ENCODE results near the gene MRPL51. TPM values are rescaled to one million over a fixed set of nuclear protein-coding genes. Genes with fewer than 3 reads are reported as not detected.

Gene MRPL51
- polyA plus RNA-seq, 1 donor from 2014 or later = 117 TPM

DNA sequence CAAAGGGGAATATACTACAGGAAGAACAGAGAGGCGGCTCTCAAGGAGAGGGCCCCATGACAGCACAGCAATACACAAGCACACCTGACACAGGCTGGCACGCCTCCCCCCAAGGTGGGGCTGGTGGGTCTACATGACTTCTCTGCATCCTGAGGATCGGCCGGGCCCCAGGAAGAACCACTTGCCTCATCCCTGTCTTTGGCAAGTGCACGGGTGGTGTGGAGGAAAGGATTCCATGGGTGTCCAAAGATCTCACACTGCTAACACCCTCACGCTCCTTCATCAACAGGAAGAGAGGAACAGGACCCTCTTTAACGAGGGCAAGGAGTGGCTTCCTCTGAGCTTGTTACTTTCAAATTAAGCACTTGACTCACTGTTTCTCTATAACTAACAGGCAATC is 29.8 kb downstream of the MRPL51 start:
- H3K9me2 ChIP-seq (ENCODE audit: insufficient read depth, low read length) = no peaks in the 10 kb centered on the region
- H3K79me2 ChIP-seq (replicated peaks; ENCODE audit: insufficient read depth, low read length) = no peaks in the 10 kb centered on the region
- H3F3A ChIP-seq (ENCODE audit: insufficient read depth, low read length, poor library complexity, severe bottlenecking) = no peaks in the 10 kb centered on the region
- no peaks in the 10 kb centered on the region for H4K20me1 ChIP-seq (ENCODE audit: insufficient read depth)
- no peaks in the 10 kb centered on the region for H3K27me3 ChIP-seq (ENCODE audit: insufficient read depth, low read depth, low read length)
- no peak overlapping the region for H2AFZ ChIP-seq (ENCODE audit: low read depth, low read length)
- H3K36me3 ChIP-seq (ENCODE audit: insufficient read depth, low read length) = no peaks in the 10 kb centered on the region
- no peak overlapping the region for H3K9ac ChIP-seq (ENCODE audit: low read length)
- no peak overlapping the region for H3K4me2 ChIP-seq (ENCODE audit: low read length)
- TF ChIP-seq TAF1 (IDR thresholded peaks at IDR 0.05; ENCODE audit: low read depth) (no peak), SMC3 (conservative IDR thresholded peaks at IDR 0.05; ENCODE audit: poor library complexity) (no peak), POLR2AphosphoS5 (IDR thresholded peaks at IDR 0.05) (no peak), RAD21 (conservative IDR thresholded peaks at IDR 0.05) (no peak), EP300 (conservative IDR thresholded peaks at IDR 0.05; ENCODE audit: poor library complexity, severe bottlenecking) (no peak), MXI1 (conservative IDR thresholded peaks at IDR 0.05; ENCODE audit: poor library complexity, severe bottlenecking) (no peak), EZH2 (IDR thresholded peaks at IDR 0.05; ENCODE audit: borderline replicate concordance, insufficient read depth, low read length, poor library complexity, severe bottlenecking) (no peak)
- TF ChIP-seq, protein P1, sequence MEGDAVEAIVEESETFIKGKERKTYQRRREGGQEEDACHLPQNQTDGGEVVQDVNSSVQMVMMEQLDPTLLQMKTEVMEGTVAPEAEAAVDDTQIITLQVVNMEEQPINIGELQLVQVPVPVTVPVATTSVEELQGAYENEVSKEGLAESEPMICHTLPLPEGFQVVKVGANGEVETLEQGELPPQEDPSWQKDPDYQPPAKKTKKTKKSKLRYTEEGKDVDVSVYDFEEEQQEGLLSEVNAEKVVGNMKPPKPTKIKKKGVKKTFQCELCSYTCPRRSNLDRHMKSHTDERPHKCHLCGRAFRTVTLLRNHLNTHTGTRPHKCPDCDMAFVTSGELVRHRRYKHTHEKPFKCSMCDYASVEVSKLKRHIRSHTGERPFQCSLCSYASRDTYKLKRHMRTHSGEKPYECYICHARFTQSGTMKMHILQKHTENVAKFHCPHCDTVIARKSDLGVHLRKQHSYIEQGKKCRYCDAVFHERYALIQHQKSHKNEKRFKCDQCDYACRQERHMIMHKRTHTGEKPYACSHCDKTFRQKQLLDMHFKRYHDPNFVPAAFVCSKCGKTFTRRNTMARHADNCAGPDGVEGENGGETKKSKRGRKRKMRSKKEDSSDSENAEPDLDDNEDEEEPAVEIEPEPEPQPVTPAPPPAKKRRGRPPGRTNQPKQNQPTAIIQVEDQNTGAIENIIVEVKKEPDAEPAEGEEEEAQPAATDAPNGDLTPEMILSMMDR (IDR thresholded peaks at IDR 0.05; ENCODE audit: poor library complexity, severe bottlenecking) = no peak
- TF ChIP-seq, protein P2, sequence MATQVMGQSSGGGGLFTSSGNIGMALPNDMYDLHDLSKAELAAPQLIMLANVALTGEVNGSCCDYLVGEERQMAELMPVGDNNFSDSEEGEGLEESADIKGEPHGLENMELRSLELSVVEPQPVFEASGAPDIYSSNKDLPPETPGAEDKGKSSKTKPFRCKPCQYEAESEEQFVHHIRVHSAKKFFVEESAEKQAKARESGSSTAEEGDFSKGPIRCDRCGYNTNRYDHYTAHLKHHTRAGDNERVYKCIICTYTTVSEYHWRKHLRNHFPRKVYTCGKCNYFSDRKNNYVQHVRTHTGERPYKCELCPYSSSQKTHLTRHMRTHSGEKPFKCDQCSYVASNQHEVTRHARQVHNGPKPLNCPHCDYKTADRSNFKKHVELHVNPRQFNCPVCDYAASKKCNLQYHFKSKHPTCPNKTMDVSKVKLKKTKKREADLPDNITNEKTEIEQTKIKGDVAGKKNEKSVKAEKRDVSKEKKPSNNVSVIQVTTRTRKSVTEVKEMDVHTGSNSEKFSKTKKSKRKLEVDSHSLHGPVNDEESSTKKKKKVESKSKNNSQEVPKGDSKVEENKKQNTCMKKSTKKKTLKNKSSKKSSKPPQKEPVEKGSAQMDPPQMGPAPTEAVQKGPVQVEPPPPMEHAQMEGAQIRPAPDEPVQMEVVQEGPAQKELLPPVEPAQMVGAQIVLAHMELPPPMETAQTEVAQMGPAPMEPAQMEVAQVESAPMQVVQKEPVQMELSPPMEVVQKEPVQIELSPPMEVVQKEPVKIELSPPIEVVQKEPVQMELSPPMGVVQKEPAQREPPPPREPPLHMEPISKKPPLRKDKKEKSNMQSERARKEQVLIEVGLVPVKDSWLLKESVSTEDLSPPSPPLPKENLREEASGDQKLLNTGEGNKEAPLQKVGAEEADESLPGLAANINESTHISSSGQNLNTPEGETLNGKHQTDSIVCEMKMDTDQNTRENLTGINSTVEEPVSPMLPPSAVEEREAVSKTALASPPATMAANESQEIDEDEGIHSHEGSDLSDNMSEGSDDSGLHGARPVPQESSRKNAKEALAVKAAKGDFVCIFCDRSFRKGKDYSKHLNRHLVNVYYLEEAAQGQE (IDR thresholded peaks at IDR 0.05; ENCODE audit: borderline replicate concordance) = no peak
- no peak overlapping the region for H3K4me3 ChIP-seq (ENCODE audit: low read length)
- H3K27ac ChIP-seq (ENCODE audit: low read length) = no peak overlapping the region
- H3K9me3 ChIP-seq (ENCODE audit: low read length) = no peaks in the 10 kb centered on the region

DNA sequence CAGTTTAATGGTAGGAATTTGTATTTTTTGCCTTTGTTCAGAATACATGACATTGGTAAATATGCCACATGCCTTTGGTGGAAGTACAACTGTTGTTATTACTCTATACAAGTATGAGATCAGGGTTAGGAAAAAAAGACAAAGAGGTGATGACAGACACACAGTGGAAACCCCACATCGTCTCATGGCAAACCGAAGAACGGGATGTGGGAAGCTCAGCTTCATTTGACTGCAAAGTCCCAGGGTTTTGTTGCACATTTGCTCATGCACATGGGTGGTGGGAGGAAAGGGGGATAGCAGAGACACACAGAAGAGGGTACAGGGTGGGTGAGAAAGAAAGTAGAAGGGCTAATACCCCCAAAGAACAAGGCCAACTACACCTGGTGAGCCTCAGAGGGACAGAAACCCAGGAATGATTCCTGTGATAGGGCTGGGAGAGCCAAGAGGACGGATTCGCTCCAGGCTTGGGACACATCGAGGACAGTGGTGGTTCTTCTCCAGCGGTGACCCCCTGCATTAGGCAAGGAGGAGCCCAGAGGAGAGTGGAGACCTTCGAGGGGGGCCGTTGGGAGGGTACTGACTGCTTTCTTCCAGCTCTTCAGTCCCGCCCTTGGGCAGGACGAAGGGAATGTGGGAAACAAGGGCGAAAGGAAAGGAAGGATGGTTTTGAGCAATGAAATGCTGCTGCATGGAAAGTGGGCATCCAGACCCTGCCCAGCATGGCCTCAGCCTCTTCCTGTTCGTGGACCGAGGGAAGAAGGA is 30.6 kb downstream of the MRPL51 start:
- Histone ChIP-seq H3K9me2 (ENCODE audit: insufficient read depth, low read length) (no peaks in the 10 kb centered on the region), H3K36me3 (ENCODE audit: insufficient read depth, low read length) (no peaks in the 10 kb centered on the region), H3K9me3 (ENCODE audit: low read length) (no peaks in the 10 kb centered on the region), H2AFZ (ENCODE audit: low read depth, low read length) (no peak overlapping the region), H3K4me3 (ENCODE audit: low read length) (no peak overlapping the region), H3K9ac (ENCODE audit: low read length) (no peak overlapping the region), H3K4me2 (ENCODE audit: low read length) (no peak overlapping the region), H4K20me1 (ENCODE audit: insufficient read depth) (no peaks in the 10 kb centered on the region), H3K27ac (ENCODE audit: low read length) (no peak overlapping the region), H3F3A (ENCODE audit: insufficient read depth, low read length, poor library complexity, severe bottlenecking) (no peaks in the 10 kb centered on the region), H3K79me2 (replicated peaks; ENCODE audit: insufficient read depth, low read length) (no peaks in the 10 kb centered on the region), H3K27me3 (ENCODE audit: insufficient read depth, low read depth, low read length) (no peaks in the 10 kb centered on the region)
- TF ChIP-seq, protein P1 (IDR thresholded peaks at IDR 0.05; ENCODE audit: poor library complexity, severe bottlenecking) = no peak
- TF ChIP-seq TAF1 (IDR thresholded peaks at IDR 0.05; ENCODE audit: low read depth) = no peak
- no peak for TF ChIP-seq SMC3 (conservative IDR thresholded peaks at IDR 0.05; ENCODE audit: poor library complexity)
- no peak for TF ChIP-seq MXI1 (conservative IDR thresholded peaks at IDR 0.05; ENCODE audit: poor library complexity, severe bottlenecking)
- TF ChIP-seq POLR2AphosphoS5 (IDR thresholded peaks at IDR 0.05) = no peak
- TF ChIP-seq, protein P2 (IDR thresholded peaks at IDR 0.05; ENCODE audit: borderline replicate concordance) = no peak

Data from neural cell (in vitro differentiated cells).